Liver (tissue), 9 donors: ENCODE measurements around the gene USP2. TPM values are rescaled to one million over a fixed set of nuclear protein-coding genes. Genes with fewer than 3 reads are reported as not detected.

Source experiments
- DNase-seq: peaks from one replicate; pipeline ENCODE4 v3.0.0-alpha.2; 2017; ENCODE audit warnings: low spot score
- H3K27ac ChIP-seq, 2 donors: one replicate each; pipeline ENCODE4 v1.7.0; 2013; ENCODE audit warnings: inconsistent platforms in 2 of 2, low read length in 2 of 2, control low read depth in 1 of 2, low read depth in 1 of 2, mild to moderate bottlenecking in 1 of 2
- H3K27me3 ChIP-seq, 4 donors: one replicate each; pipeline versions ENCODE4 v1.6.1 to v1.7.0; 2013; ENCODE audit warnings: low read length in 3 of 4, inconsistent platforms in 1 of 4, mild to moderate bottlenecking in 1 of 4, moderate library complexity in 1 of 4; ENCODE audit not compliant: control insufficient read depth in 4 of 4, insufficient read depth in 4 of 4
- H3K36me3 ChIP-seq, 4 donors: one replicate each; pipeline versions ENCODE4 v1.6.1 to v1.7.0; 2013; ENCODE audit warnings: low read length in 3 of 4, mild to moderate bottlenecking in 3 of 4, low read depth in 1 of 4, moderate library complexity in 1 of 4; ENCODE audit not compliant: control insufficient read depth in 4 of 4, insufficient read depth in 3 of 4
- H3K4me1 ChIP-seq, 4 donors: one replicate each; pipeline versions ENCODE4 v1.6.1 to v1.7.0; 2013; ENCODE audit warnings: low read length in 3 of 4, mild to moderate bottlenecking in 3 of 4, moderate library complexity in 1 of 4; ENCODE audit not compliant: control insufficient read depth in 4 of 4, insufficient read depth in 4 of 4
- H3K4me3 ChIP-seq, 3 donors: one replicate each; pipeline versions ENCODE4 v1.6.1 to v1.7.0; 2013; ENCODE audit warnings: low read length in 3 of 3, control low read depth in 1 of 3, low read depth in 1 of 3, mild to moderate bottlenecking in 1 of 3
- H3K9ac ChIP-seq, 2 donors: one replicate each; pipeline ENCODE4 v1.7.0; 2013; ENCODE audit warnings: low read length in 2 of 2, mild to moderate bottlenecking in 2 of 2, moderate library complexity in 2 of 2, control low read depth in 1 of 2, low read depth in 1 of 2
- H3K9me3 ChIP-seq, 4 donors: one replicate each; pipeline versions ENCODE4 v1.6.1 to v1.7.0; 2013; ENCODE audit warnings: low read length in 3 of 4; ENCODE audit not compliant: control insufficient read depth in 4 of 4
- FOXA1 ChIP-seq: IDR thresholded peaks from 2 replicates; pipeline ENCODE4 v1.6.1; 2016; ENCODE audit warnings: antibody characterized with exemption
- GABPA ChIP-seq, 2 donors: IDR thresholded peaks in 1 of 2; conservative IDR thresholded peaks in 1 of 2; 2 replicates each; pipeline ENCODE4 v1.6.1; 2016; ENCODE audit warnings: antibody characterized with exemption in 2 of 2, mild to moderate bottlenecking in 1 of 2, moderate library complexity in 1 of 2
- HNF4A ChIP-seq, 2 donors: conservative IDR thresholded peaks; 2 replicates each; pipeline ENCODE4 v1.6.1; 2016; ENCODE audit warnings: antibody characterized with exemption in 2 of 2, mild to moderate bottlenecking in 2 of 2
- HNF4G ChIP-seq: IDR thresholded peaks from 2 replicates; pipeline ENCODE4 v1.6.1; 2016; ENCODE audit warnings: antibody characterized with exemption
- JUND ChIP-seq, 2 donors: IDR thresholded peaks; 2 replicates each; pipeline ENCODE4 v1.6.1; 2016; ENCODE audit warnings: antibody characterized with exemption in 2 of 2
- NR2F2 ChIP-seq: IDR thresholded peaks from 2 replicates; pipeline ENCODE4 v1.6.1; 2016; ENCODE audit warnings: antibody characterized with exemption
- RAD21 ChIP-seq, 2 donors: IDR thresholded peaks; 2 replicates each; pipeline ENCODE4 v1.6.1; 2016; ENCODE audit warnings: antibody characterized with exemption in 2 of 2, mild to moderate bottlenecking in 2 of 2
- RXRA ChIP-seq, 2 donors: IDR thresholded peaks; 2 replicates each; pipeline ENCODE4 v1.6.1; 2017 to 2018; ENCODE audit warnings: antibody characterized with exemption in 2 of 2, mild to moderate bottlenecking in 1 of 2
- SP1 ChIP-seq: IDR thresholded peaks from 2 replicates; pipeline ENCODE4 v1.6.1; 2018; ENCODE audit warnings: antibody characterized with exemption, mild to moderate bottlenecking
- WGBS: extraction: QIAGEN DNeasy Blood & Tissue Kit; methylation state at CpG from one replicate; pipeline ENCODE4 v1.1.7; 2013; 5-methylcytosine and 5-hydroxymethylcytosine counted together
- polyA plus RNA-seq, 2 donors: library from polyadenylated mRNA; stranded (reverse) in 1 of 2; unstranded in 1 of 2; fragments of 200-250 nt in 1 of 2; fragments of >200 nt in 1 of 2; fragmentation: Nextera tagmentation in 1 of 2; extraction: Ambion mirVana in 1 of 2; gene quantifications; one replicate each; pipeline versions ENCODE4 v1.2.1 to v1.2.3, GENCODE V29; 2013 to 2015
- total RNA-seq, 2 donors: library from RNA; depleted of rRNA; stranded (reverse); fragments of >200 nt; gene quantifications; one replicate each; pipeline ENCODE4 v1.2.3, GENCODE V29; 2014
- TF ChIP-seq, protein P1 (sequence below): IDR thresholded peaks from 2 replicates; pipeline ENCODE4 v1.6.1; 2016; ENCODE audit warnings: antibody characterized with exemption
- TF ChIP-seq, protein P2 (sequence below): IDR thresholded peaks from 2 replicates; pipeline ENCODE4 v1.6.1; 2016; ENCODE audit warnings: antibody characterized with exemption, mild to moderate bottlenecking
- TF ChIP-seq, protein P3 (sequence below): IDR thresholded peaks from 2 replicates; pipeline ENCODE4 v1.6.1; 2016; ENCODE audit warnings: antibody characterized with exemption
- donor health status: healthy.
- donor health status: healthy.
- donor health status: healthy.
- donor health status: healthy.
- donor health status: healthy.

The USP2 gene
- total and polyA plus RNA-seq, 4 donors = 0.65 to 4.4 (median 2.1) TPM

DNA sequence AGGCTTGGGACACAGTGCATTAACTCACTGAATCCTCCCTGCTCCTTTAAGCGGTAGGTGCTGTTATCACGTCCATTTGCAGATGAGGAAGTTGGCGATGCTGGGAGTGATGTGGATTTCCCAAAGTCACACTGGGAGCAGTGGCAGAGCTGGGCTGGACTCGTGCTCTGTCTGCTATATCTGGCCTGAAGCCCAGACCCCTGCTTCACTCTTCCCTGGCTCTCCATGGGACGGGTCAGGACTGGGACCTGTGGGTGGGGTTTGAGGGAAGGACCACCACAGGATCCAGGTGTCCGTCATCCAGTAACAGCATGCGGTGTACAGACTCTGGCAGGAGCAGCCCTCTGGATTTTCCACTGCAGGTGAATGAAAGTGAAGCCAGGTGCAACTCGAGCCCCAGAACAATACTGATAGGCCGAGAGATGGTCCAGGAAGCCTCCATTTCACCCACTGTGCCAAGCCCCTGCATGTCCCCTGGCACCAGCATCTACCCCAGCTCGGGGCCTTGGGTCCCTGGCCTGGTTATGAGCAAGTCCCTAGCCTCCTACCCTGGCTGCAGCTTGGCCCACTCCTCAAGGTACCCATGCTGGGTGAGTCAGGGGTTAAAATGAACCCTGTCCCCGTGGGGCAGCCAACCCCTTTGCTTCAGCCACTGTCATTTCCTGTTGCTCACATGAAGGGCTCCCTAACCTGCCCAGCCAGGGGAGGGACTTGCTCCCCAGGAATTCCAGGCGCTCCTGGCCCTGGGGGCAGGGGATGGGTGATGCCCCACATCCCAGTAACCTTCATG is 4.2 kb downstream of the USP2 start:
- Histone ChIP-seq H3K27ac (no peak overlapping the region), H3K9me3 (no peaks in the 10 kb centered on the region), H3K9ac (no peak overlapping the region), H3K36me3 (no peaks in the 10 kb centered on the region), H3K4me3 (no peak overlapping the region), H3K27me3 (no peaks in the 10 kb centered on the region), H3K4me1 (peaks cover 18 to 43% (median 28%) of the 10 kb centered on the region in 4 donors)
- TF ChIP-seq JUND (IDR thresholded peaks at IDR 0.05) = no peak
- no peak for TF ChIP-seq RAD21 (IDR thresholded peaks at IDR 0.05)
- TF ChIP-seq GABPA (IDR thresholded peaks at IDR 0.05 in 1 of 2, conservative IDR thresholded peaks at IDR 0.05 in 1 of 2) = no peak
- TF ChIP-seq HNF4A (conservative IDR thresholded peaks at IDR 0.05) = no peak
- no peak for TF ChIP-seq FOXA1
- TF ChIP-seq, protein P1, sequence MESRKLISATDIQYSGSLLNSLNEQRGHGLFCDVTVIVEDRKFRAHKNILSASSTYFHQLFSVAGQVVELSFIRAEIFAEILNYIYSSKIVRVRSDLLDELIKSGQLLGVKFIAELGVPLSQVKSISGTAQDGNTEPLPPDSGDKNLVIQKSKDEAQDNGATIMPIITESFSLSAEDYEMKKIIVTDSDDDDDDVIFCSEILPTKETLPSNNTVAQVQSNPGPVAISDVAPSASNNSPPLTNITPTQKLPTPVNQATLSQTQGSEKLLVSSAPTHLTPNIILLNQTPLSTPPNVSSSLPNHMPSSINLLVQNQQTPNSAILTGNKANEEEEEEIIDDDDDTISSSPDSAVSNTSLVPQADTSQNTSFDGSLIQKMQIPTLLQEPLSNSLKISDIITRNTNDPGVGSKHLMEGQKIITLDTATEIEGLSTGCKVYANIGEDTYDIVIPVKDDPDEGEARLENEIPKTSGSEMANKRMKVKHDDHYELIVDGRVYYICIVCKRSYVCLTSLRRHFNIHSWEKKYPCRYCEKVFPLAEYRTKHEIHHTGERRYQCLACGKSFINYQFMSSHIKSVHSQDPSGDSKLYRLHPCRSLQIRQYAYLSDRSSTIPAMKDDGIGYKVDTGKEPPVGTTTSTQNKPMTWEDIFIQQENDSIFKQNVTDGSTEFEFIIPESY = no peak
- no peak for TF ChIP-seq SP1
- TF ChIP-seq, protein P2, sequence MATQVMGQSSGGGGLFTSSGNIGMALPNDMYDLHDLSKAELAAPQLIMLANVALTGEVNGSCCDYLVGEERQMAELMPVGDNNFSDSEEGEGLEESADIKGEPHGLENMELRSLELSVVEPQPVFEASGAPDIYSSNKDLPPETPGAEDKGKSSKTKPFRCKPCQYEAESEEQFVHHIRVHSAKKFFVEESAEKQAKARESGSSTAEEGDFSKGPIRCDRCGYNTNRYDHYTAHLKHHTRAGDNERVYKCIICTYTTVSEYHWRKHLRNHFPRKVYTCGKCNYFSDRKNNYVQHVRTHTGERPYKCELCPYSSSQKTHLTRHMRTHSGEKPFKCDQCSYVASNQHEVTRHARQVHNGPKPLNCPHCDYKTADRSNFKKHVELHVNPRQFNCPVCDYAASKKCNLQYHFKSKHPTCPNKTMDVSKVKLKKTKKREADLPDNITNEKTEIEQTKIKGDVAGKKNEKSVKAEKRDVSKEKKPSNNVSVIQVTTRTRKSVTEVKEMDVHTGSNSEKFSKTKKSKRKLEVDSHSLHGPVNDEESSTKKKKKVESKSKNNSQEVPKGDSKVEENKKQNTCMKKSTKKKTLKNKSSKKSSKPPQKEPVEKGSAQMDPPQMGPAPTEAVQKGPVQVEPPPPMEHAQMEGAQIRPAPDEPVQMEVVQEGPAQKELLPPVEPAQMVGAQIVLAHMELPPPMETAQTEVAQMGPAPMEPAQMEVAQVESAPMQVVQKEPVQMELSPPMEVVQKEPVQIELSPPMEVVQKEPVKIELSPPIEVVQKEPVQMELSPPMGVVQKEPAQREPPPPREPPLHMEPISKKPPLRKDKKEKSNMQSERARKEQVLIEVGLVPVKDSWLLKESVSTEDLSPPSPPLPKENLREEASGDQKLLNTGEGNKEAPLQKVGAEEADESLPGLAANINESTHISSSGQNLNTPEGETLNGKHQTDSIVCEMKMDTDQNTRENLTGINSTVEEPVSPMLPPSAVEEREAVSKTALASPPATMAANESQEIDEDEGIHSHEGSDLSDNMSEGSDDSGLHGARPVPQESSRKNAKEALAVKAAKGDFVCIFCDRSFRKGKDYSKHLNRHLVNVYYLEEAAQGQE = no peak
- no peak for TF ChIP-seq NR2F2
- no peak for DNase-seq
- 60% methylated on average over 12 of the region's 12 CpGs for WGBS

DNA sequence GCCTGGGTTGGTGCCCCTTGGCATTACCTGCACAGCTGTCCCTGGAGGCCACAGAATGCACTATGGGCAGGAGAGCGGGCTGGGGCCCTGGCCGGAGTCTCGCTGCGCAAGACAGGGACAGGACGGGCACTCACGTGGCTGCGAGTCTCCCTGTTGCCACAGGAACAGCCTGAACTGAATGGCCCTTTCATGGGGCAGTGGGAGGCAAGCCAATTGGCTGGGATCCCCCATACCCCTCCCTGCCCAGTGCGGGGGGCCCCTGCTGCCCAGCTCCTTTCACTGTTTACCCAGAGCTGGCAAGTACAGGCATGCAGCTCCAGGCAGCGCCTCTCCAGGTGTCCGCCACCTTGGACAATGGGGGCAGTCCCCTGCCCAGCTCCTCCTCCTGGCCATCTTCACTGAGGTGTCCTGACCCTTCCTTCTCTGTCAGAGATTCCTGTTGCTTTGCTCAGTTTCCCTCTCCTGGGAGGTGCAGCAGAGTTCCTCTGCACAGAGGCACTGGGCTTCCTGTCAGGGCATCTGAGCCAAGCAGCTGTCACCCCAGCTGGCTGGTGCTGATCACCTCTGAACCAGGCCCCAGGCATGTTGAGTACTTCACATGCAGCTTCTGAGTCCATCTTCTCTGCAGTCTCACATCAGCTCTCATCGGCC is 5.2 kb downstream of the USP2 start:
- no peak for DNase-seq
- Histone ChIP-seq H3K36me3 (no peaks in the 10 kb centered on the region), H3K9ac (no peak overlapping the region), H3K27ac (peak overlapping the region in 1 of 2 donors; percentile 51), H3K27me3 (no peaks in the 10 kb centered on the region), H3K4me1 (peaks cover 14 to 45% (median 28%) of the 10 kb centered on the region in 4 donors), H3K4me3 (no peak overlapping the region), H3K9me3 (no peaks in the 10 kb centered on the region)
- 36% methylated on average over 11 of the region's 11 CpGs for WGBS
- TF ChIP-seq, protein P3, sequence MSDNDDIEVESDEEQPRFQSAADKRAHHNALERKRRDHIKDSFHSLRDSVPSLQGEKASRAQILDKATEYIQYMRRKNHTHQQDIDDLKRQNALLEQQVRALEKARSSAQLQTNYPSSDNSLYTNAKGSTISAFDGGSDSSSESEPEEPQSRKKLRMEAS = no peak
- TF ChIP-seq RXRA (IDR thresholded peaks at IDR 0.05) (peak; percentile 3 to 13), HNF4A (conservative IDR thresholded peaks at IDR 0.05) (no peak), HNF4G (no peak), SP1 (peak; percentile 13)
